SU-DHL-6 (cell line): ENCODE measurements around the gene SEMA4D.

ENCODE experiments used
- H2AFZ ChIP-seq: fragments of 200-600 bp; sonication (generic); 2 replicates; pipeline ENCODE4 v1.6.1; 2014; ENCODE audit warnings: low read depth, mild to moderate bottlenecking, moderate library complexity, mixed read lengths, antibody characterized with exemption, low read length; ENCODE audit not compliant: severe bottlenecking
- H3F3A ChIP-seq: fragments of 200-600 bp; shearing (Covaris generic); 2 replicates; pipeline ENCODE4 v1.6.0; 2016; ENCODE audit warnings: antibody characterized with exemption, mild to moderate bottlenecking; ENCODE audit not compliant: insufficient read depth
- H3K27ac ChIP-seq: fragments of 200-600 bp; sonication (generic); 2 replicates; pipeline ENCODE4 v1.5.1; 2016; ENCODE audit warnings: low read depth, mild to moderate bottlenecking, low read length, moderate library complexity, mixed read lengths
- H3K27me3 ChIP-seq: fragments of 200-600 bp; sonication (generic), shearing (Covaris generic); 2 replicates; pipeline ENCODE4 v1.6.0; 2014; ENCODE audit warnings: mild to moderate bottlenecking, low read length
- H3K36me3 ChIP-seq: fragments of 200-600 bp; sonication (generic); 2 replicates; pipeline ENCODE4 v1.6.1; 2014; ENCODE audit warnings: mild to moderate bottlenecking, low read length, mixed read lengths
- H3K4me2 ChIP-seq: fragments of 300-600, 200-600 bp; shearing (Covaris generic), sonication (generic); 2 replicates; pipeline ENCODE4 v1.6.0; 2014; ENCODE audit warnings: low read length, low read depth, mild to moderate bottlenecking; ENCODE audit not compliant: poor library complexity, severe bottlenecking
- H3K4me3 ChIP-seq: fragments of 200-600 bp; sonication (generic); 2 replicates; pipeline ENCODE4 v1.5.1; 2014; ENCODE audit warnings: antibody characterized with exemption, low read length, mild to moderate bottlenecking, mixed read lengths; ENCODE audit not compliant: insufficient read depth, poor library complexity, severe bottlenecking
- H3K79me2 ChIP-seq: fragments of 200-600 bp; sonication (generic); 2 replicates; pipeline ENCODE4 v1.6.1; 2014; ENCODE audit warnings: mild to moderate bottlenecking, low read length, moderate library complexity; ENCODE audit not compliant: insufficient read depth
- H3K9ac ChIP-seq: fragments of 200-600 bp; sonication (generic); 2 replicates; pipeline ENCODE4 v1.7.0; 2014; ENCODE audit warnings: mild to moderate bottlenecking, low read length
- H3K9me2 ChIP-seq: fragments of 200-600 bp; sonication (generic); replicated peaks from 2 replicates; pipeline ENCODE4 v1.6.1; 2014; ENCODE audit warnings: low read length; ENCODE audit not compliant: insufficient read depth
- H3K9me3 ChIP-seq: fragments of 200-600 bp; sonication (generic); 2 replicates; pipeline ENCODE4 v1.6.1; 2014; ENCODE audit warnings: low read length, mixed read lengths; ENCODE audit not compliant: insufficient read depth
- H4K20me1 ChIP-seq: fragments of 200-600 bp; sonication (generic); 2 replicates; pipeline ENCODE4 v1.6.1; 2014; ENCODE audit warnings: low read depth, mild to moderate bottlenecking, antibody characterized with exemption, low read length, moderate library complexity, mixed read lengths
- CTCF ChIP-seq: fragments of 200-600 bp; sonication (generic); IDR thresholded peaks from one replicate; pipeline ENCODE4 v1.5.1; 2017; ENCODE audit warnings: antibody characterized with exemption, mild to moderate bottlenecking, low read length, moderate library complexity; ENCODE audit not compliant: insufficient read depth, poor library complexity, severe bottlenecking
- EZH2phosphoT487 ChIP-seq: fragments of 200-600 bp; sonication (generic), shearing (Covaris generic); conservative IDR thresholded peaks from 2 replicates; pipeline ENCODE4 v1.6.1; 2018; ENCODE audit warnings: mild to moderate bottlenecking, antibody characterized with exemption, low read length, moderate library complexity, mixed read lengths

The SEMA4D gene

GRCh38 chr9:89536600-89536999 lies 38.7 kb upstream of the SEMA4D start:
- no peaks in the 10 kb centered on the region for H3K36me3 ChIP-seq
- H3K27ac ChIP-seq = no peak overlapping the region
- no peak overlapping the region for H3K4me3 ChIP-seq
- no peaks in the 10 kb centered on the region for H3K9me2 ChIP-seq
- H3K4me2 ChIP-seq = no peak overlapping the region
- no peaks in the 10 kb centered on the region for H3K27me3 ChIP-seq
- TF ChIP-seq EZH2phosphoT487 (no peak), CTCF (no peak)
- no peak overlapping the region for H2AFZ ChIP-seq
- no peaks in the 10 kb centered on the region for H3K9me3 ChIP-seq
- no peak overlapping the region for H3K9ac ChIP-seq
- H4K20me1 ChIP-seq = no peaks in the 10 kb centered on the region
- H3F3A ChIP-seq = no peaks in the 10 kb centered on the region
- no peaks in the 10 kb centered on the region for H3K79me2 ChIP-seq

GRCh38 chr9:89536145-89536574 lies 38.2 kb upstream of the SEMA4D start:
- no peaks in the 10 kb centered on the region for H3K79me2 ChIP-seq
- H2AFZ ChIP-seq = no peak overlapping the region
- H4K20me1 ChIP-seq = no peaks in the 10 kb centered on the region
- no peak for TF ChIP-seq CTCF
- TF ChIP-seq EZH2phosphoT487 = no peak
- no peak overlapping the region for H3K4me3 ChIP-seq
- no peak overlapping the region for H3K4me2 ChIP-seq
- H3K27me3 ChIP-seq = no peaks in the 10 kb centered on the region
- no peak overlapping the region for H3K27ac ChIP-seq
- no peaks in the 10 kb centered on the region for H3K36me3 ChIP-seq
- no peak overlapping the region for H3K9ac ChIP-seq
- no peaks in the 10 kb centered on the region for H3K9me3 ChIP-seq
- H3K9me2 ChIP-seq = no peaks in the 10 kb centered on the region
- H3F3A ChIP-seq = no peaks in the 10 kb centered on the region

GRCh38 chr9:89535461-89535860 lies 37.5 kb upstream of the SEMA4D start:
- H3K4me2 ChIP-seq = no peak overlapping the region
- no peak overlapping the region for H3K27ac ChIP-seq
- no peaks in the 10 kb centered on the region for H3K9me3 ChIP-seq
- no peaks in the 10 kb centered on the region for H3K36me3 ChIP-seq
- no peaks in the 10 kb centered on the region for H3K9me2 ChIP-seq
- no peaks in the 10 kb centered on the region for H3K79me2 ChIP-seq
- no peak overlapping the region for H2AFZ ChIP-seq
- H3K9ac ChIP-seq = no peak overlapping the region
- TF ChIP-seq CTCF (no peak), EZH2phosphoT487 (no peak)
- H3F3A ChIP-seq = no peaks in the 10 kb centered on the region
- no peak overlapping the region for H3K4me3 ChIP-seq
- no peaks in the 10 kb centered on the region for H3K27me3 ChIP-seq
- no peaks in the 10 kb centered on the region for H4K20me1 ChIP-seq
